Measurements from ENCODE around the gene SGCA.

SGCA gene

DNA sequence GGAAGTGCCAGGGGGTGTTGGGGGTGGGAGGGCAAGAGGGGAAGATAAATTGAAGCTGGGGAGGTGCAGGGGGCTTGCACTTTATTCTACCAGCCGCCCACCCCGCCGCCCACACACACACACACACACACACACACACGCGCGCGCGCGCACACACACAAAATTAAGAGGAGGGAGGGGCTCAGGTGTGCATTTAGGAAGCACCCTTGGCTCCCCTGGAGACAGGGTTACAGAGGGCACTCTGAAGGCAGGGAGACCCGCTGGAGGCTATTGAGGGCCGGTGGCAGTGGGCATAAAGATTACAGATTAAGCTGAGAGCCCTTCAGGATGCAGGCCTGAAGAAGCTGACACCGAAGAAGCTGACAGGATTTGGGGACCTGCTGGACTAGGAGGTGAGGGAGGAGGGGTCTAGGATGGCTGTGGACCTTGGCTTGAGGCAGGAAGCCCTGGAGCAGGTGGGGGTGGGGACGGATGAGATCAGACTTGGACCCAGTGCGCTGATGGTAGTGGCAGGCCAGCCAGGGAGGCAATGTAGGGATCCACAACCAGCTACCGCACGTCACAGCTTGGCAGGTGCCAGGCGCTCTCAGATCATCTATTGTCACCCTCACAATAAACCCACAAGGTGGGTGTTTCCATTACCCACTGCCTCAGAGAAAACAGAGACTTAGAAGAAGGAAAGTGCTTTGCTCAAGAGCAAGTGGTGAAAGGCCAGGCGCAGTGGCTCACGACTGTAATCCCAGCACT lies 35.1 kb upstream of the SGCA start:
- no peak for TF ChIP-seq CTCF (IDR thresholded peaks at IDR 0.05; ENCODE audit: insufficient read depth, low read depth, low read length, missing control alignments)
- H3K4me3 ChIP-seq (ENCODE audit: low read depth, low read length) = peak overlapping the region; percentile 65
- no peak for DNase-seq (ENCODE audit: low read depth)

DNA sequence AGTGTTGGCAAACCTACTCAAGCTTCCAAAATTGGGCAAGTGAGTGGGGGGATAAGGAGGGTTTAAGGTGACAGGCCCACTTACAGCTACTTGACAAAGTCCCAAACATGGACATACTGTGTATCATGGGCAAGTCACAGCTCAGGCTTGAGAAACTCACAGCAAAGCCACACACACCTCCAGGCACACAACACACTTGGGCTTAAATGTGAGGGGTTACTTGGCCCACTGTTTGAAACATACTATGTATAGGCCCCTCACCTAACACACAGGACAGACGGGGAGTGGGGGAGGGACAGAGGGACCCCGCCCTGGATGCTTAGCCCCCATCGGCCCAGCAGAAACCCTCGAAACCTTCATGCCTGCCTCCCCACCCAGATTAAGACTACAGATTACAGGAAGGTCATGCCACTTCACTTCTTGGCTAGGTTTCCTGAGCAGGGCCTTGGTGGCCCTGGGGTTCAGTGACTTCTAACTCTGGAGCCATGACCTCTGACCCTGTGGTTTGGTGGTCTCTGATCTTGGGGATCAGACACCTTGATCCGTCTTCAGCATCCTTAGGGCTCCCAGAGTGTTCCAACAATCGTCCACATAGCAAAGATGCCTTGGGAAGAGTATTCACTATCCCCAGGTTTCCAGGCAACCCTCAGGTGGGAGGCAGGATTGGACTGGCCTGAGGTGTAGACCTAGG lies 33.6 kb upstream of the SGCA start:
- TF ChIP-seq CTCF (IDR thresholded peaks at IDR 0.05; ENCODE audit: insufficient read depth, low read depth, low read length, missing control alignments) = no peak
- H3K4me3 ChIP-seq (ENCODE audit: low read depth, low read length) = no peak overlapping the region
- no peak for DNase-seq (ENCODE audit: low read depth)

- DNase-seq (ENCODE audit: low read depth) = no peak
- TF ChIP-seq CTCF (IDR thresholded peaks at IDR 0.05; ENCODE audit: insufficient read depth, low read depth, low read length, missing control alignments) = no peak
- no peak overlapping the region for H3K4me3 ChIP-seq (ENCODE audit: low read depth, low read length)
These were observed 32.6 kb upstream of the SGCA start for GRCh38 chr17:50133028-50133768.

DNA sequence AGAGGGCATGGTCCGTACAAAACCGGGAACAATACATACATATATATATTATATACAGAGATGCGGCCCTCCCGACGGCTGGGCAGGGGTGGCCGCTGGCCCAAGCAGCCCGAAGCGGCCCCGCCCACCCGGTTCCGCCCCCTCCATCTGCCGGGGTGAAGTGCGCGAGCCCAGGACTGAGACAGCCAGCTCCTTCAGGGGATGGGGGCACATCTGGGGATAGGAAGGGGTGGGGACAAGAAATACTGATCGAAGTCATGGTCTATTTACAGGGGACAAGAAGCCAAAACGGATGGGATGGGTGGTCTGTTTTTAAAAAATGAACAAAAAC lies 32.1 kb upstream of the SGCA start:
- no peak overlapping the region for H3K4me3 ChIP-seq (ENCODE audit: low read depth, low read length)
- TF ChIP-seq CTCF (IDR thresholded peaks at IDR 0.05; ENCODE audit: insufficient read depth, low read depth, low read length, missing control alignments) = no peak
- no peak for DNase-seq (ENCODE audit: low read depth)

DNA sequence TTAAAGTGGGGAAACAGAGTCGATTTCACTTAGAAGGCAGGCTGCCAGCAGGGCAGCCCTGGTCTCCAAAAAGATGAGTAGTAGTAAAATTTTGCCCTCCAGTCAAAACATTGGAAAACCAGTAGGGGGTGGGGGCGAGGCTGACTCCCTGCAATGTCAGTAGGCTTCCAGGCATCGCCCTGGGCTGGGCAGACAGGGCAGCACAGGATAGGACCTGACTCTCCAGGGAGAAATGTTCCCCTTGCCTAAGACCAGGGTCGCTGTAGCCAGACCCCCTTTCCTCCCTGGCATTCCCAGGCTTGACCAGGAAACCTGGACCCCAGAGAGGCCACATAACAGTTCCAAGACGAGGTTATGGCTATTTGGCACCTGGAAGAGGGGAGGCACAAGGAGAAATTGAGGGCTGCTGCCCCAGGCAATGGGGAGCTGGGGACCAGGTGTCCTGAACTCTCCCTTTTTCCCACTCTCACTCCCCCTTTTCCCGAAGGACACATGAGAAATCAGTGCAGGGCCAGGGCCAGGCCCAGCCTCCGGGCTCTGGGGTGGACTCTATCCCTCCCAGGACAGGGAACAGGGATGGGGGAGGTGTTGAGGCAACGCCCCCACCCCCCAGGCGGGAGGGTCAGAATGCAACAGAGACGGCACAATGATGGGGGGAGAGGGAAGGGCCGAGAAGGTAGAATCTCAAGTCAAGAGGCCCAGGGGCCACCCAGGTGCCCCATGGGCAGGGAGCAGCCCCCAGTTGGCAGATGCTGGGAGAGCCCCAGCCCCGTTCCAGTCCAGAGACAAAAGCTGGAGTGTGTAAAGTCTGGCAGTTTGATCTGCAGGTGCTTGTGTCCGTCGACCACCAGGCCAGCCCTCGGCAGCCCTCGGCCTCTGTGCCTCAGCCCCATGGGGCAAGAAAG lies 31.3 kb upstream of the SGCA start:
- H3K4me3 ChIP-seq (ENCODE audit: low read depth, low read length) = no peak overlapping the region
- DNase-seq (ENCODE audit: low read depth) = no peak
- TF ChIP-seq CTCF (IDR thresholded peaks at IDR 0.05; ENCODE audit: insufficient read depth, low read depth, low read length, missing control alignments) = no peak

- no peak overlapping the region for H3K4me3 ChIP-seq (ENCODE audit: low read depth, low read length)
- DNase-seq (ENCODE audit: low read depth) = no peak
- TF ChIP-seq CTCF (IDR thresholded peaks at IDR 0.05; ENCODE audit: insufficient read depth, low read depth, low read length, missing control alignments) = no peak
These were observed 30.3 kb upstream of the SGCA start for GRCh38 chr17:50135316-50136095.

Measured in GM12865 (cell line).